Esophagus squamous epithelium (tissue), 5 donors: ENCODE data around the gene ZNF407. TPM values are rescaled to one million over a fixed set of nuclear protein-coding genes. Genes with fewer than 3 reads are reported as not detected.

Experiments used
- DNase-seq: peaks from one replicate; lab custom pipeline; 2025; lab: John Stamatoyannopoulos, UW
- H3K27ac ChIP-seq, 4 donors: fragments of 200-600 bp; sonication (generic); one replicate each; pipeline ENCODE4 v1.5.1; 2016 to 2019; ENCODE audit warnings: mild to moderate bottlenecking in 1 of 4
- H3K27me3 ChIP-seq, 4 donors: fragments of 200-600 bp; sonication (generic); 1 replicate in 3 of 4; 2 replicates in 1 of 4; pipeline versions ENCODE4 v1.5.1 to v1.6.0; 2017 to 2021; ENCODE audit warnings: antibody characterized with exemption in 1 of 4
- H3K36me3 ChIP-seq, 3 donors: fragments of 200-600 bp; sonication (generic); one replicate each; pipeline ENCODE4 v1.5.1; 2016 to 2019
- H3K4me1 ChIP-seq, 3 donors: fragments of 200-600 bp; sonication (generic); one replicate each; pipeline ENCODE4 v1.5.1; 2017 to 2019
- H3K4me3 ChIP-seq, 4 donors: fragments of 200-600 bp; sonication (generic); 1 replicate in 3 of 4; 2 replicates in 1 of 4; pipeline ENCODE4 v1.5.1; 2016 to 2019; ENCODE audit warnings: mild to moderate bottlenecking in 2 of 4, moderate library complexity in 1 of 4
- H3K9me3 ChIP-seq, 3 donors: fragments of 200-600 bp; sonication (generic); one replicate each; pipeline ENCODE4 v1.5.1; 2016 to 2019
- POLR2A ChIP-seq, 4 donors: fragments of 450-650 bp; IDR thresholded peaks; one replicate each; pipeline ENCODE4 v1.6.1; 2017; ENCODE audit warnings: antibody characterized with exemption in 4 of 4, mild to moderate bottlenecking in 4 of 4, moderate library complexity in 3 of 4
- WGBS, 2 donors: methylation state at CpG; one replicate each; pipeline ENCODE4 v1.1.5; 2018; 5-methylcytosine and 5-hydroxymethylcytosine counted together
- intact Hi-C: fragments of 100-400 bp; cut with DNase I; formaldehyde crosslinking; loops from one replicate; pipeline ENCODE4 v1.15.0; 2022
- total RNA-seq, 4 donors: library from RNA; depleted of rRNA; stranded (reverse); fragments of >200 nt; gene quantifications; one replicate each; pipeline ENCODE4 v1.1.0, GENCODE V29; 2016
- TF ChIP-seq, protein P1 (sequence below), 6 experiments: fragments of 450-650 bp in 4 of 6; fragments of 200-600 bp in 2 of 6; sonication (generic) in 2 of 6; IDR thresholded peaks; one replicate each; pipeline ENCODE4 v1.5.1; 2016 to 2019; ENCODE audit warnings: antibody characterized with exemption in 6 of 6, mild to moderate bottlenecking in 4 of 6, moderate library complexity in 4 of 6
- donor health status: DM: yes; HTN: yes; CAD: no.

The ZNF407 gene
- total RNA-seq, 4 donors from 2014 or later: 6.4 to 21.2 (median 13.1) TPM

DNA sequence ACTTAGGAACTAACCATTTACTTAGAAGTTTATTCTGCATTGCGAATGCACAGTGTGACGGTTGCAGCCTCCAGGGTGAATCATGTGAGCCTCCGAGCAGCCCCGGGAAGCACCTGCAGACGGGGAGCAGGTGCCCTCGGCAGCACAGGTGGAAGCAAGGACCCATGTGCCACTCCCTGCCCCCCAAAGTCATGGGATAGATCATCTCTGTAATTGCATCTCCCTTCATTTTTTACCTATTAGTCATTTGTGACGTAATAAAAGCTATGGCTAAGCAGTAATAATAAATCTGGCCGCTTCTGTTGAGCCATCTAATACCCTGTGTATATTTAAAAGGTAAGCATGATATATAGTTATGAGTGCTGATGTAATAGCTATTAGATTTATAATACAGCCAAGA is 514.1 kb downstream of the ZNF407 start:
- no peak for DNase-seq
- peaks cover 0 to 8% (median 0%) of the 10 kb centered on the region in 3 donors for H3K4me1 ChIP-seq
- no peaks in the 10 kb centered on the region for H3K9me3 ChIP-seq
- no peak for TF ChIP-seq POLR2A (IDR thresholded peaks at IDR 0.05)
- TF ChIP-seq, protein P1, sequence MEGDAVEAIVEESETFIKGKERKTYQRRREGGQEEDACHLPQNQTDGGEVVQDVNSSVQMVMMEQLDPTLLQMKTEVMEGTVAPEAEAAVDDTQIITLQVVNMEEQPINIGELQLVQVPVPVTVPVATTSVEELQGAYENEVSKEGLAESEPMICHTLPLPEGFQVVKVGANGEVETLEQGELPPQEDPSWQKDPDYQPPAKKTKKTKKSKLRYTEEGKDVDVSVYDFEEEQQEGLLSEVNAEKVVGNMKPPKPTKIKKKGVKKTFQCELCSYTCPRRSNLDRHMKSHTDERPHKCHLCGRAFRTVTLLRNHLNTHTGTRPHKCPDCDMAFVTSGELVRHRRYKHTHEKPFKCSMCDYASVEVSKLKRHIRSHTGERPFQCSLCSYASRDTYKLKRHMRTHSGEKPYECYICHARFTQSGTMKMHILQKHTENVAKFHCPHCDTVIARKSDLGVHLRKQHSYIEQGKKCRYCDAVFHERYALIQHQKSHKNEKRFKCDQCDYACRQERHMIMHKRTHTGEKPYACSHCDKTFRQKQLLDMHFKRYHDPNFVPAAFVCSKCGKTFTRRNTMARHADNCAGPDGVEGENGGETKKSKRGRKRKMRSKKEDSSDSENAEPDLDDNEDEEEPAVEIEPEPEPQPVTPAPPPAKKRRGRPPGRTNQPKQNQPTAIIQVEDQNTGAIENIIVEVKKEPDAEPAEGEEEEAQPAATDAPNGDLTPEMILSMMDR (IDR thresholded peaks at IDR 0.05): no peak
- no peak overlapping the region for H3K4me3 ChIP-seq
- H3K27ac ChIP-seq: no peak overlapping the region
- no peaks in the 10 kb centered on the region for H3K36me3 ChIP-seq
- peaks cover 0 to 8% (median 0%) of the 10 kb centered on the region in 4 donors for H3K27me3 ChIP-seq
- WGBS, 2 donors: 32 to 53% methylated on average over 4 to 8 of the region's 8 CpGs
- intact Hi-C loops: no loop called here

GRCh38 chr18:75112186-75113096 is 514.8 kb downstream of the ZNF407 start:
- no peak for DNase-seq
- WGBS, 2 donors: 80 to 84% methylated on average over 15 to 16 of the region's 16 CpGs
- H3K9me3 ChIP-seq: no peaks in the 10 kb centered on the region
- H3K4me3 ChIP-seq: no peak overlapping the region
- H3K27me3 ChIP-seq: peaks cover 0 to 8% (median 0%) of the 10 kb centered on the region in 4 donors
- intact Hi-C loops: no loop called here
- H3K4me1 ChIP-seq: peaks cover 0 to 8% (median 0%) of the 10 kb centered on the region in 3 donors
- no peak overlapping the region for H3K27ac ChIP-seq
- H3K36me3 ChIP-seq: no peaks in the 10 kb centered on the region
- TF ChIP-seq, protein P1 (IDR thresholded peaks at IDR 0.05): no peak
- no peak for TF ChIP-seq POLR2A (IDR thresholded peaks at IDR 0.05)

GRCh38 chr18:75113455-75113854 is 515.8 kb downstream of the ZNF407 start:
- H3K4me3 ChIP-seq: no peak overlapping the region
- peaks cover 0 to 8% (median 0%) of the 10 kb centered on the region in 3 donors for H3K4me1 ChIP-seq
- TF ChIP-seq POLR2A (IDR thresholded peaks at IDR 0.05): no peak
- TF ChIP-seq, protein P1 (IDR thresholded peaks at IDR 0.05): no peak
- no peak for DNase-seq
- WGBS, 2 donors: 40 to 85% methylated on average over 1 to 2 of the region's 5 CpGs
- intact Hi-C loops: no loop called here
- H3K27ac ChIP-seq: no peak overlapping the region
- peaks cover 0 to 8% (median 0%) of the 10 kb centered on the region in 4 donors for H3K27me3 ChIP-seq
- H3K36me3 ChIP-seq: no peaks in the 10 kb centered on the region
- H3K9me3 ChIP-seq: no peaks in the 10 kb centered on the region

GRCh38 chr18:75114231-75114764 is 516.6 kb downstream of the ZNF407 start:
- WGBS, 2 donors: 76 to 77% methylated on average over 6 of the region's 6 CpGs
- H3K27me3 ChIP-seq: peaks cover 0 to 8% (median 0%) of the 10 kb centered on the region in 4 donors
- no peaks in the 10 kb centered on the region for H3K9me3 ChIP-seq
- TF ChIP-seq, protein P1 (IDR thresholded peaks at IDR 0.05): no peak
- no peak for TF ChIP-seq POLR2A (IDR thresholded peaks at IDR 0.05)
- no peaks in the 10 kb centered on the region for H3K36me3 ChIP-seq
- DNase-seq: no peak
- H3K4me3 ChIP-seq: no peak overlapping the region
- peaks cover 0 to 8% (median 0%) of the 10 kb centered on the region in 3 donors for H3K4me1 ChIP-seq
- H3K27ac ChIP-seq: no peak overlapping the region
- intact Hi-C loops: no loop called here

Other genes starting within 250 kb of the ZNF407 start
- not detected for gene DIPK1C, start 140.6 kb upstream of the ZNF407 start, total RNA-seq
- 100 to 1,000 TPM in 2 of 4 donors, 10 to 100 TPM in 2; 66.6 to 136 (median 87.9) TPM for gene CNDP2, start 101.5 kb upstream of the ZNF407 start, total RNA-seq
- not detected for gene CNDP1, start 63.4 kb upstream of the ZNF407 start, total RNA-seq